Activated CD8-positive, alpha-beta memory T cell treated with anti-CD3 and anti-CD28 coated beads, Interleukin-2, amount 50 U/mL, for 1 hour (primary cell): ENCODE data around the gene CDK6.

Experiments used
- DNase-seq: peaks from one replicate; pipeline ENCODE4 v3.0.0-alpha.2; 2020; ENCODE audit errors: extremely low read depth

CDK6 gene

GRCh38 chr7:92826258-92826938 is 10.0 kb downstream of the CDK6 start:
- DNase-seq: no peak

- no peak for DNase-seq
Observed at GRCh38 chr7:92824901-92825480, 11.4 kb downstream of the CDK6 start.

- no peak for DNase-seq
Observed at GRCh38 chr7:92824450-92824849, 11.9 kb downstream of the CDK6 start.

GRCh38 chr7:92823042-92823441 is 13.3 kb downstream of the CDK6 start:
- DNase-seq: no peak

- DNase-seq: no peak
Observed at GRCh38 chr7:92820191-92820590, 16.2 kb downstream of the CDK6 start.

- no peak for DNase-seq
Observed at GRCh38 chr7:92817398-92817797, 19.0 kb downstream of the CDK6 start.

- no peak for DNase-seq
Observed at GRCh38 chr7:92815412-92815811, 21.0 kb downstream of the CDK6 start.

GRCh38 chr7:92813390-92814024 is 22.9 kb downstream of the CDK6 start:
- no peak for DNase-seq

GRCh38 chr7:92811158-92811557 is 25.2 kb downstream of the CDK6 start:
- DNase-seq: no peak

- DNase-seq: peak; percentile 11
Observed at GRCh38 chr7:92809760-92810573, 26.4 kb downstream of the CDK6 start.

- no peak for DNase-seq
Observed at GRCh38 chr7:92809397-92809759, 27.0 kb downstream of the CDK6 start.

GRCh38 chr7:92808635-92809034 is 27.7 kb downstream of the CDK6 start:
- no peak for DNase-seq

- DNase-seq: no peak
Observed at GRCh38 chr7:92808006-92808405, 28.4 kb downstream of the CDK6 start.

GRCh38 chr7:92806496-92806895 is 29.9 kb downstream of the CDK6 start:
- DNase-seq: no peak

- DNase-seq: no peak
Observed at GRCh38 chr7:92802406-92802805, 34.0 kb downstream of the CDK6 start.

GRCh38 chr7:92799446-92800211 is 36.7 kb downstream of the CDK6 start:
- DNase-seq: no peak

- no peak for DNase-seq
Observed at GRCh38 chr7:92798517-92799249, 37.7 kb downstream of the CDK6 start.

- DNase-seq: no peak
Observed at GRCh38 chr7:92797693-92798092, 38.7 kb downstream of the CDK6 start.

- DNase-seq: no peak
Observed at GRCh38 chr7:92797284-92797683, 39.1 kb downstream of the CDK6 start.

GRCh38 chr7:92794831-92795230 is 41.5 kb downstream of the CDK6 start:
- DNase-seq: no peak

- no peak for DNase-seq
Observed at GRCh38 chr7:92794391-92794790, 42.0 kb downstream of the CDK6 start.
